GM21576 (cell line): ENCODE data around the gene SLC9A6.
"Not testable (repeated sequence)": the region's sequence is repeated elsewhere in the genome, so short reads cannot be mapped to it uniquely, and the experiment has no call there.

Source experiments
- ATAC-seq: cut with Tn5 transposase; IDR thresholded peaks from one replicate; pipeline ENCODE4 v1.9.1; 2021; ENCODE audit warnings: mild to moderate bottlenecking, moderate library complexity; ENCODE audit not compliant: unreplicated experiment

The SLC9A6 gene

GRCh38 chrX:136061286-136061685 lies 76.1 kb downstream of the SLC9A6 start:
- no peak for ATAC-seq

GRCh38 chrX:136061696-136062095 lies 76.5 kb downstream of the SLC9A6 start:
- no peak for ATAC-seq

- no peak for ATAC-seq
These were observed 78.3 kb downstream of the SLC9A6 start for GRCh38 chrX:136063340-136064079.

- no peak for ATAC-seq
These were observed 79.4 kb downstream of the SLC9A6 start for GRCh38 chrX:136064661-136065043.

GRCh38 chrX:136065044-136065671 lies 79.9 kb downstream of the SLC9A6 start:
- no peak for ATAC-seq

- no peak for ATAC-seq
These were observed 81.9 kb downstream of the SLC9A6 start for GRCh38 chrX:136067097-136067496.

- no peak for ATAC-seq
These were observed 82.7 kb downstream of the SLC9A6 start for GRCh38 chrX:136067966-136068365.

- no peak for ATAC-seq
These were observed 91.7 kb downstream of the SLC9A6 start for GRCh38 chrX:136076942-136077341.

GRCh38 chrX:136080766-136081165 lies 95.5 kb downstream of the SLC9A6 start:
- no peak for ATAC-seq

- ATAC-seq: no peak
These were observed 101.3 kb downstream of the SLC9A6 start for GRCh38 chrX:136086521-136086920.

- not testable (repeated sequence) for ATAC-seq
These were observed 106.7 kb downstream of the SLC9A6 start for GRCh38 chrX:136091898-136092297.

GRCh38 chrX:136094962-136095361 lies 109.7 kb downstream of the SLC9A6 start:
- ATAC-seq: no peak
